ENCODE results near the gene P2RY6. TPM values are rescaled to one million over a fixed set of nuclear protein-coding genes. Genes with fewer than 3 reads are reported as not detected.

The P2RY6 gene
- total RNA-seq, 1 donor from 2014 or later = 0.74 TPM

DNA sequence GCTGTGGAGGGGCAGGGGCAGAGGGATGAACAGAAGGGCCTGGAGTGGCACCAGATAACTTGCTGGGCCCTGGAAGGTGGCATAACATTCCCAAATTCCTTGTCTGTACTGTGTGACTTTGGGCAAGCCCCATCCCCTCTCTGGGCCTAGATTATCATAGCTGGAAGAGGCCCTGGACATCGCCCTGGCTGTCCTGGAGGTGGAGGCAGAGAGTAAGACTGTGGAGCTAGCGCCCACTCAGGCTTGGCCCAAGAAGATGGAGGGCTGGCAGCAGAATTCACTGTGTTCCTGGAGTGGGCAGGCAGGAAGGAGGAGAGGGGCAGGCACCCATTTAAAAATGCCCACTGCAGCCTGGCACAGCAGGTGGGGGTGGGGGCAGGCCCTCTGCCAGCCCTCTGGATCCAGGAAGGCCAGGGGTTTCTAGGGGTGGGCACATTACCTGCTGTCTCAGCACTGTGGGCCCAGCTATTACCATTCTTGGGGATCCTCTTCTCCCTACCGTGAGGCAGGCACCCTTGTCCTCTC, 58.5 kb downstream of the P2RY6 start:
- TF ChIP-seq, protein P1, sequence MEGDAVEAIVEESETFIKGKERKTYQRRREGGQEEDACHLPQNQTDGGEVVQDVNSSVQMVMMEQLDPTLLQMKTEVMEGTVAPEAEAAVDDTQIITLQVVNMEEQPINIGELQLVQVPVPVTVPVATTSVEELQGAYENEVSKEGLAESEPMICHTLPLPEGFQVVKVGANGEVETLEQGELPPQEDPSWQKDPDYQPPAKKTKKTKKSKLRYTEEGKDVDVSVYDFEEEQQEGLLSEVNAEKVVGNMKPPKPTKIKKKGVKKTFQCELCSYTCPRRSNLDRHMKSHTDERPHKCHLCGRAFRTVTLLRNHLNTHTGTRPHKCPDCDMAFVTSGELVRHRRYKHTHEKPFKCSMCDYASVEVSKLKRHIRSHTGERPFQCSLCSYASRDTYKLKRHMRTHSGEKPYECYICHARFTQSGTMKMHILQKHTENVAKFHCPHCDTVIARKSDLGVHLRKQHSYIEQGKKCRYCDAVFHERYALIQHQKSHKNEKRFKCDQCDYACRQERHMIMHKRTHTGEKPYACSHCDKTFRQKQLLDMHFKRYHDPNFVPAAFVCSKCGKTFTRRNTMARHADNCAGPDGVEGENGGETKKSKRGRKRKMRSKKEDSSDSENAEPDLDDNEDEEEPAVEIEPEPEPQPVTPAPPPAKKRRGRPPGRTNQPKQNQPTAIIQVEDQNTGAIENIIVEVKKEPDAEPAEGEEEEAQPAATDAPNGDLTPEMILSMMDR (IDR thresholded peaks at IDR 0.05; ENCODE audit: unreplicated experiment) = peak; percentile 10
- Mint-ChIP-seq H3K4me1 (ENCODE audit: unreplicated experiment) (peaks cover 50% of the 10 kb centered on the region), H3K4me3 (ENCODE audit: unreplicated experiment) (no peak overlapping the region), H3K27me3 (ENCODE audit: unreplicated experiment) (peaks cover 12% of the 10 kb centered on the region), H3K36me3 (ENCODE audit: low read depth, unreplicated experiment) (peaks cover 7% of the 10 kb centered on the region), H3K9me3 (ENCODE audit: unreplicated experiment) (no peaks in the 10 kb centered on the region), H3K27ac (ENCODE audit: unreplicated experiment) (peak overlapping the region; percentile 6)
- peak; percentile 45 for DNase-seq (ENCODE audit: low spot score)

DNA sequence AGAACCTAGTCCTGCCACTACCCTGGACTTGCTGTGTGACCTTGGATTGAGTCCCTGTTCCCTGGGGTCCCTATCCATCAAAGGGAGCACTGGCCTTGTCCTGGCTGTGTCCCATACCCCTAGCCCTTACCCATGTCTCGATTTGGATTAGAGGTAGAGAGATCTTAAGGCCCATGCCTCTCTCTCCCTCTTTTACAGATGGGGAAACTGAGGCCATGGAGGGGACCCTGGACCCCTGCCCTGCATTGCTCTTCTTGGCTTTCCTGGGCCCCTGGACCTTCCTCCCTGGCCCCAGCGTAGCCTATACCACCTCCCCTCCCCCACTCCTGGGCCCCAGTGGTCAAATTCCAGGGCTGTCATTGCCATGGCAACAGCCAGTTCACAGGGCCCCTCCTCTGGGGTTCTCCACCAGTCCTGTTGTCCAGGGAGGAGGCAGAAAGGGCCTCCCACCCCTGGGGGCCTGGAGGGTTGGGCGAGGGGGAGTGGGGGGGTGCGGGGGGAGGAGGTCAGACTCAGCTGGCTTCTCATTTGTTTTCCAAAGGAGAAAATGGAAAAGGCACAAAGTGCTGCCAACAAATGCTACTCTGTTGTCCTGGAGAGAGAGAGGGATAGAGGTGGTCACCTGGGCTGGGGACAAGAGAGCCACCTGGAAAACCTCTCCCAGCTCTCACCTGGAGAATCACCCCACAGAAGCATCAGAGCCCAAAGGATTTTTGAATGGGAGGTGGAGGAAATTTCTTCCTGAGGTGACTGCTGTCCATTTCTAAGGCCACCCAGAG, 59.2 kb downstream of the P2RY6 start:
- Mint-ChIP-seq H3K27me3 (ENCODE audit: unreplicated experiment) (peaks cover 9% of the 10 kb centered on the region), H3K27ac (ENCODE audit: unreplicated experiment) (peak overlapping the region; percentile 24), H3K36me3 (ENCODE audit: low read depth, unreplicated experiment) (peaks cover 4% of the 10 kb centered on the region)

DNA sequence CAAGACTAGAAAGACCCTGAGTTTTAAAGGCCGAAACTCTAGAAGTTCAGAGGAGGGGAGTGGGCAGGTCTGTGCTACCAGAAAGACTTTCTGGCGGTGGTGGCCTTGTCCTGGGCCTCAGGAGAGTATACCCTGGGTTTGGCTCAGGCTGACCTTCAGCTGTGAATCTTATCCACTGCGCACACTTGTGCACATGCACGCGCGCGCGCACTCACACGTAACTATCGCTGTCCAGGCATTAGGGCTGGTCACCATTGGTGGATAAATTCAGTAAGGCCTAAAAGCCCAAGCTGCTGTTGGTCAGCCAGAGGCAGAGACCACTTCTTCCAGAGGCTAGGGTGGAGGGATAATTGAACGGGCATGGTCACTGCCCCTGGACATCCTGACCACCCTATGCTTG, 61.0 kb downstream of the P2RY6 start:
- Mint-ChIP-seq H3K27ac (ENCODE audit: unreplicated experiment) (no peak overlapping the region), H3K27me3 (ENCODE audit: unreplicated experiment) (peaks cover 10% of the 10 kb centered on the region), H3K4me3 (ENCODE audit: unreplicated experiment) (no peak overlapping the region), H3K9me3 (ENCODE audit: unreplicated experiment) (no peaks in the 10 kb centered on the region), H3K36me3 (ENCODE audit: low read depth, unreplicated experiment) (peaks cover 10% of the 10 kb centered on the region), H3K4me1 (ENCODE audit: unreplicated experiment) (peaks cover 48% of the 10 kb centered on the region)
- no peak for DNase-seq (ENCODE audit: low spot score)
- TF ChIP-seq, protein P1 (IDR thresholded peaks at IDR 0.05; ENCODE audit: unreplicated experiment) = no peak

More for the DNA sequence above, 59.2 kb downstream of the P2RY6 start:
- Mint-ChIP-seq H3K4me1 (ENCODE audit: unreplicated experiment) (peaks cover 51% of the 10 kb centered on the region), H3K9me3 (ENCODE audit: unreplicated experiment) (no peaks in the 10 kb centered on the region), H3K4me3 (ENCODE audit: unreplicated experiment) (no peak overlapping the region)
- DNase-seq (ENCODE audit: low spot score) = peak; percentile 60
- TF ChIP-seq, protein P1 (IDR thresholded peaks at IDR 0.05; ENCODE audit: unreplicated experiment) = no peak

DNA sequence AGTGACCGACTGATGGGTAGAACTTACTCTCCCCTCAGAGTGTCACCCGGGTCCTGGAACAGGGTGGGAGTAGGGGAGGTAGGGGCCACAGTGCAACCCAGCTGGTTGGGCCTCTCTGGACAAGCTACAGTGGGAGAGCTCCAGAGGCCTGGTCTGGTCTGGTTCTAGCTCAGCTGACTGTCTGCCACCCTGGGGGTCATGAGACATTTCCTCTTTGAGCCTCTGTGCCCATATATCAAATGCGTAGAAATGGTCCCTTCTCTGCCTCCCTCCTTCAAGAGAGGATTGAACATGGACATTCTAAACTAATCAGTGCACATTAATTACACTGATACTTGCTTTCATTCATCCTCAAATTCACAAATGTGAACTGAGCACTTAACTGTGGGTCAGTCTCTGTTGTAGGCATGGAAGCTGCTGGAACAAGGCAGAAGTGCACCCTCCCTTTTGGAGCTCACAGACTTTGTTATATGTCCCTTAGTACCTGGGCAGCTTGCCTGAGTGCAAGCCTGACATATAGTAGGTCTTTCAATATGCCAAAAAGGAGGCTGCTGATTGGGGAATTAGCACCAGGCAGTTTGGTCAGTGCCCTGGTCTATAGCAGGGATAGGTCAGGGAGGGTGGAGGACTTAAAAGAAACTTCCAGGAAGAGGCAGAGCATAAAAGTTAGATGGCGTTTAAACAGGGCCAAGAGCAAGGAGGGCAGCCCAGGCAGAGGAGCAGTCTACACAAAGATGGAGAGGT, 61.7 kb downstream of the P2RY6 start:
- H3K9me3 Mint-ChIP-seq (ENCODE audit: unreplicated experiment) = no peaks in the 10 kb centered on the region
- peaks cover 10% of the 10 kb centered on the region for H3K27me3 Mint-ChIP-seq (ENCODE audit: unreplicated experiment)
- H3K27ac Mint-ChIP-seq (ENCODE audit: unreplicated experiment) = peak overlapping the region; percentile 76
- peaks cover 48% of the 10 kb centered on the region for H3K4me1 Mint-ChIP-seq (ENCODE audit: unreplicated experiment)
- no peak for DNase-seq (ENCODE audit: low spot score)
- TF ChIP-seq, protein P1 (IDR thresholded peaks at IDR 0.05; ENCODE audit: unreplicated experiment) = no peak
- H3K36me3 Mint-ChIP-seq (ENCODE audit: low read depth, unreplicated experiment) = peaks cover 10% of the 10 kb centered on the region
- H3K4me3 Mint-ChIP-seq (ENCODE audit: unreplicated experiment) = no peak overlapping the region
